Suprapubic skin (tissue), 4 donors: ENCODE results near the gene DNAJC15. TPM values are rescaled to one million over a fixed set of nuclear protein-coding genes. Genes with fewer than 3 reads are reported as not detected.

Source experiments
- DNase-seq, 2 donors: peaks; one replicate each; pipeline ENCODE4 v3.0.0-alpha.2; 2019; ENCODE audit warnings: low spot score in 2 of 2
- H3K27ac ChIP-seq: fragments of 200-600 bp; sonication (generic); one replicate; pipeline ENCODE4 v1.5.1; 2019
- H3K27me3 ChIP-seq: fragments of 200-600 bp; sonication (generic); one replicate; pipeline ENCODE4 v1.5.1; 2019
- H3K36me3 ChIP-seq: fragments of 200-600 bp; sonication (generic); one replicate; pipeline ENCODE4 v1.5.1; 2019
- H3K4me1 ChIP-seq: fragments of 200-600 bp; sonication (generic); one replicate; pipeline ENCODE4 v1.5.1; 2019
- H3K4me3 ChIP-seq: fragments of 200-600 bp; sonication (generic); one replicate; pipeline ENCODE4 v1.5.1; 2019; ENCODE audit warnings: mild to moderate bottlenecking
- H3K9me3 ChIP-seq: fragments of 200-600 bp; sonication (generic); one replicate; pipeline ENCODE4 v1.5.1; 2019
- CTCF ChIP-seq, 2 donors: fragments of 200-600 bp in 1 of 2; fragments of 450-650 bp in 1 of 2; sonication (generic) in 1 of 2; IDR thresholded peaks; one replicate each; pipeline ENCODE4 v1.5.1; 2016 to 2019; ENCODE audit warnings: antibody characterized with exemption in 2 of 2, mild to moderate bottlenecking in 1 of 2, moderate library complexity in 1 of 2
- EP300 ChIP-seq: sonication (generic); formaldehyde crosslinking; IDR thresholded peaks from one replicate; pipeline ENCODE4 v1.6.1; 2017; ENCODE audit warnings: antibody characterized with exemption
- POLR2A ChIP-seq, 2 donors: fragments of 450-650 bp; IDR thresholded peaks; one replicate each; pipeline ENCODE4 v1.6.1; 2017; ENCODE audit warnings: antibody characterized with exemption in 2 of 2, mild to moderate bottlenecking in 2 of 2, moderate library complexity in 2 of 2
- POLR2AphosphoS5 ChIP-seq, 3 donors: sonication (generic); formaldehyde crosslinking; IDR thresholded peaks; one replicate each; pipeline ENCODE4 v1.6.1; 2017; ENCODE audit warnings: antibody characterized with exemption in 3 of 3
- WGBS: methylation state at CpG from one replicate; pipeline ENCODE4 v1.1.5; 2018; 5-methylcytosine and 5-hydroxymethylcytosine counted together
- total RNA-seq, 4 donors: library from RNA; depleted of rRNA; stranded (reverse); fragments of >200 nt; gene quantifications; one replicate each; pipeline ENCODE4 v1.1.0, GENCODE V29; 2016

Gene DNAJC15
- total RNA-seq, 4 donors from 2014 or later = 5.6 to 10.9 (median 8.0) TPM

- H3K36me3 ChIP-seq = no peaks in the 10 kb centered on the region
- no peak overlapping the region for H3K4me3 ChIP-seq
- DNase-seq = no peak
- TF ChIP-seq CTCF (IDR thresholded peaks at IDR 0.05) (no peak), POLR2A (IDR thresholded peaks at IDR 0.05) (no peak), EP300 (no peak), POLR2AphosphoS5 (IDR thresholded peaks at IDR 0.05) (no peak)
- 91% methylated on average over 3 of the region's 3 CpGs for WGBS
- no peak overlapping the region for H3K27ac ChIP-seq
- no peaks in the 10 kb centered on the region for H3K9me3 ChIP-seq
- no peaks in the 10 kb centered on the region for H3K4me1 ChIP-seq
- H3K27me3 ChIP-seq = no peaks in the 10 kb centered on the region
These were observed 17.7 kb upstream of the DNAJC15 start for GRCh38 chr13:43005460-43006236.

GRCh38 chr13:43006893-43007631 is 16.3 kb upstream of the DNAJC15 start:
- TF ChIP-seq POLR2AphosphoS5 (IDR thresholded peaks at IDR 0.05) = no peak
- no peak for TF ChIP-seq POLR2A (IDR thresholded peaks at IDR 0.05)
- TF ChIP-seq EP300 = no peak
- no peak for TF ChIP-seq CTCF (IDR thresholded peaks at IDR 0.05)
- no peak overlapping the region for H3K4me3 ChIP-seq
- H3K27ac ChIP-seq = no peak overlapping the region
- H3K9me3 ChIP-seq = no peaks in the 10 kb centered on the region
- H3K36me3 ChIP-seq = no peaks in the 10 kb centered on the region
- WGBS = 41% methylated on average over 3 of the region's 3 CpGs
- no peaks in the 10 kb centered on the region for H3K27me3 ChIP-seq
- DNase-seq = no peak
- H3K4me1 ChIP-seq = no peaks in the 10 kb centered on the region

- no peak for DNase-seq
- TF ChIP-seq EP300 = no peak
- TF ChIP-seq CTCF (IDR thresholded peaks at IDR 0.05) = no peak
- no peak for TF ChIP-seq POLR2AphosphoS5 (IDR thresholded peaks at IDR 0.05)
- TF ChIP-seq POLR2A (IDR thresholded peaks at IDR 0.05) = no peak
- no peaks in the 10 kb centered on the region for H3K9me3 ChIP-seq
- H3K4me1 ChIP-seq = no peaks in the 10 kb centered on the region
- no peak overlapping the region for H3K27ac ChIP-seq
- 90% methylated on average over 3 of the region's 3 CpGs for WGBS
- H3K27me3 ChIP-seq = no peaks in the 10 kb centered on the region
- H3K36me3 ChIP-seq = no peaks in the 10 kb centered on the region
- no peak overlapping the region for H3K4me3 ChIP-seq
These were observed 14.8 kb upstream of the DNAJC15 start for GRCh38 chr13:43008596-43008995.

DNA sequence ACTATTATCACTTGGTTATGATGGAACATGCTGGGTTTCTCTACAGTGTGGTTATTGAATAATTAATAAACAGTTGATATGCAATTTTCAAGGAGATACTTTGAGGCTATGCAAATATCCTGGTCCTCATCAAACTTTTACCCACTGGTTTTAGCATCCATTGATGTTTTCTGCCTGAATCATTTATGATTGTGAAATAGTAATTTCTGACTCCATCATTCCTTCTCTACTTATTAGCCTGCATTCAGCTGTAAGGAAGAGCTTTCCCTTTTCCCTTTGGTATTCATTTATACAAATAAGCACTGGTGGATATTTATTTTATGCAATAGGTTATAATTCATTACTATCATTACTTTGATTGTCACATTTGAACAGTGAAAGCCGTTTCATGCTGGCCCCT is 13.9 kb upstream of the DNAJC15 start:
- DNase-seq = no peak
- TF ChIP-seq POLR2A (IDR thresholded peaks at IDR 0.05) (no peak), CTCF (IDR thresholded peaks at IDR 0.05) (no peak), EP300 (no peak), POLR2AphosphoS5 (IDR thresholded peaks at IDR 0.05) (no peak)
- 92% methylated on average over 1 of the region's 1 CpG for WGBS
- Histone ChIP-seq H3K9me3 (no peaks in the 10 kb centered on the region), H3K27me3 (no peaks in the 10 kb centered on the region), H3K27ac (no peak overlapping the region), H3K4me3 (no peak overlapping the region), H3K36me3 (no peaks in the 10 kb centered on the region), H3K4me1 (no peaks in the 10 kb centered on the region)

- WGBS = 49% methylated on average over 3 of the region's 3 CpGs
- Histone ChIP-seq H3K4me3 (no peak overlapping the region), H3K27me3 (no peaks in the 10 kb centered on the region), H3K27ac (no peak overlapping the region), H3K9me3 (no peaks in the 10 kb centered on the region), H3K4me1 (no peaks in the 10 kb centered on the region), H3K36me3 (no peaks in the 10 kb centered on the region)
- DNase-seq = no peak
- TF ChIP-seq CTCF (IDR thresholded peaks at IDR 0.05) (no peak), EP300 (no peak), POLR2AphosphoS5 (IDR thresholded peaks at IDR 0.05) (no peak), POLR2A (IDR thresholded peaks at IDR 0.05) (no peak)
These were observed 9.2 kb upstream of the DNAJC15 start for GRCh38 chr13:43014162-43014561.
